Mammary epithelial cell (primary cell): ENCODE measurements around the gene ALDH4A1.

Experiments
- EZH2 ChIP-seq: IDR thresholded peaks from 2 replicates; pipeline ENCODE4 v1.6.1; 2012; ENCODE audit warnings: low read length, inconsistent platforms, borderline replicate concordance
- TF ChIP-seq, protein P1 (sequence below), 2 donors: IDR thresholded peaks in 1 of 2; conservative IDR thresholded peaks in 1 of 2; 2 replicates each; pipeline ENCODE4 v1.5.1; 2011 to 2012; ENCODE audit warnings: inconsistent platforms in 2 of 2, low read length in 2 of 2, mild to moderate bottlenecking in 2 of 2, control low read depth in 1 of 2, low read depth in 1 of 2; ENCODE audit not compliant: insufficient read depth in 1 of 2; ENCODE audit errors: extremely low read depth in 1 of 2

- TF ChIP-seq, protein P1, sequence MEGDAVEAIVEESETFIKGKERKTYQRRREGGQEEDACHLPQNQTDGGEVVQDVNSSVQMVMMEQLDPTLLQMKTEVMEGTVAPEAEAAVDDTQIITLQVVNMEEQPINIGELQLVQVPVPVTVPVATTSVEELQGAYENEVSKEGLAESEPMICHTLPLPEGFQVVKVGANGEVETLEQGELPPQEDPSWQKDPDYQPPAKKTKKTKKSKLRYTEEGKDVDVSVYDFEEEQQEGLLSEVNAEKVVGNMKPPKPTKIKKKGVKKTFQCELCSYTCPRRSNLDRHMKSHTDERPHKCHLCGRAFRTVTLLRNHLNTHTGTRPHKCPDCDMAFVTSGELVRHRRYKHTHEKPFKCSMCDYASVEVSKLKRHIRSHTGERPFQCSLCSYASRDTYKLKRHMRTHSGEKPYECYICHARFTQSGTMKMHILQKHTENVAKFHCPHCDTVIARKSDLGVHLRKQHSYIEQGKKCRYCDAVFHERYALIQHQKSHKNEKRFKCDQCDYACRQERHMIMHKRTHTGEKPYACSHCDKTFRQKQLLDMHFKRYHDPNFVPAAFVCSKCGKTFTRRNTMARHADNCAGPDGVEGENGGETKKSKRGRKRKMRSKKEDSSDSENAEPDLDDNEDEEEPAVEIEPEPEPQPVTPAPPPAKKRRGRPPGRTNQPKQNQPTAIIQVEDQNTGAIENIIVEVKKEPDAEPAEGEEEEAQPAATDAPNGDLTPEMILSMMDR (conservative IDR thresholded peaks at IDR 0.05 in 1 of 2, IDR thresholded peaks at IDR 0.05 in 1 of 2; ENCODE audit: extremely low read depth in 1 of 2, insufficient read depth in 1 of 2, low read depth in 1 of 2, low read length in 2 of 2), result no peak
- TF ChIP-seq EZH2, result no peak
These were observed 16.4 kb downstream of the ALDH4A1 start for GRCh38 chr1:18886003-18886335.
